Bronchial epithelial cell (primary cell): ENCODE data around the gene OR51B4. TPM values are rescaled to one million over a fixed set of nuclear protein-coding genes. Genes with fewer than 3 reads are reported as not detected.

Source experiments
- DNase-seq: peaks from one replicate; pipeline ENCODE4 v3.0.0-alpha.2; 2010; ENCODE audit warnings: low read depth
- FAIRE-seq: peaks from 2 replicates; lab custom pipeline; 2011; peaks lifted over from hg19 to GRCh38; lab: Jason Lieb, UNC
- H3K27me3 ChIP-seq: 2 replicates; pipeline ENCODE4 v1.5.1; 2011; ENCODE audit warnings: low read length; ENCODE audit not compliant: control insufficient read depth, insufficient read depth
- H3K36me3 ChIP-seq: 2 replicates; pipeline ENCODE4 v1.5.1; 2011; ENCODE audit warnings: low read length; ENCODE audit not compliant: control insufficient read depth, insufficient read depth
- H3K4me3 ChIP-seq: 2 replicates; pipeline ENCODE4 v1.5.1; 2011; ENCODE audit warnings: mild to moderate bottlenecking, low read depth, low read length, control low read depth
- CTCF ChIP-seq: IDR thresholded peaks from 2 replicates; pipeline ENCODE4 v1.5.1; 2011; ENCODE audit warnings: mild to moderate bottlenecking, moderate library complexity, low read length, control low read depth, inconsistent platforms; ENCODE audit not compliant: insufficient read depth, severe bottlenecking
- total RNA-seq: library from RNA; depleted of rRNA; stranded (reverse); fragments of >200 nt; gene quantifications from 2 replicates; pipeline ENCODE4 v1.2.1, GENCODE V29; 2014

The OR51B4 gene
- total RNA-seq, 1 donor from 2014 or later = not detected

GRCh38 chr11:5252919-5253265 lies 48.9 kb downstream of the OR51B4 start:
- Histone ChIP-seq H3K27me3 (no peaks in the 10 kb centered on the region), H3K36me3 (no peaks in the 10 kb centered on the region), H3K4me3 (no peak overlapping the region)
- DNase-seq = no peak
- FAIRE-seq = no peak
- no peak for TF ChIP-seq CTCF

- Histone ChIP-seq H3K4me3 (no peak overlapping the region), H3K27me3 (no peaks in the 10 kb centered on the region), H3K36me3 (no peaks in the 10 kb centered on the region)
- DNase-seq = no peak
- no peak for FAIRE-seq
- no peak for TF ChIP-seq CTCF
Measured at GRCh38 chr11:5252192-5252918, 49.4 kb downstream of the OR51B4 start.

- DNase-seq = no peak
- no peaks in the 10 kb centered on the region for H3K27me3 ChIP-seq
- TF ChIP-seq CTCF = no peak
- no peak overlapping the region for H3K4me3 ChIP-seq
- no peak for FAIRE-seq
- H3K36me3 ChIP-seq = no peaks in the 10 kb centered on the region
Measured at GRCh38 chr11:5251746-5252145, 50.0 kb downstream of the OR51B4 start.

Other genes with a start within 250 kb of the OR51B4 start
- gene OR52E2, start 242.3 kb downstream of the OR51B4 start, total RNA-seq = not detected in 2 replicates
- not detected in 2 replicates for gene OR52E1, start 232.4 kb downstream of the OR51B4 start, total RNA-seq
- gene OR52A5, start 163.6 kb downstream of the OR51B4 start, total RNA-seq = not detected in 2 replicates
- not detected in 2 replicates for gene OR52A1, start 147.2 kb downstream of the OR51B4 start, total RNA-seq
- not detected in 2 replicates for gene OR51V1, start 101.3 kb downstream of the OR51B4 start, total RNA-seq
- not detected in 2 replicates for gene HBB, start 74.9 kb downstream of the OR51B4 start, total RNA-seq
- not detected in 2 replicates for gene HBD, start 67.5 kb downstream of the OR51B4 start, total RNA-seq
- gene HBG1, start 52.1 kb downstream of the OR51B4 start, total RNA-seq = not detected in 2 replicates
- not detected in 2 replicates for gene HBG2, start 47.2 kb downstream of the OR51B4 start, total RNA-seq
- not detected in 2 replicates for gene HBE1, start 32.0 kb downstream of the OR51B4 start, total RNA-seq
- not detected in 2 replicates for gene OR51B2, start 22.4 kb upstream of the OR51B4 start, total RNA-seq
- not detected in 2 replicates for gene OR51B5, start 41.6 kb upstream of the OR51B4 start, total RNA-seq
- not detected in 2 replicates for gene OR51B6, start 49.6 kb upstream of the OR51B4 start, total RNA-seq
- not detected in 2 replicates for gene OR51M1, start 81.9 kb upstream of the OR51B4 start, total RNA-seq
- not detected in 2 replicates for gene OR51Q1, start 120.2 kb upstream of the OR51B4 start, total RNA-seq
- gene OR51I1, start 139.6 kb upstream of the OR51B4 start, total RNA-seq = not detected in 2 replicates
- not detected in 2 replicates for gene OR51I2, start 147.4 kb upstream of the OR51B4 start, total RNA-seq
- not detected in 2 replicates for gene OR52D1, start 186.7 kb upstream of the OR51B4 start, total RNA-seq
- 0.13 TPM in 1 of 2 replicates, not detected in the other for gene UBQLN3, start 208.0 kb upstream of the OR51B4 start, total RNA-seq
- gene UBQLNL, start 214.8 kb upstream of the OR51B4 start, total RNA-seq = under 0.01 TPM in 1 of 2 replicates, not detected in the other
- gene OR52H1, start 246.6 kb upstream of the OR51B4 start, total RNA-seq = 0.38 TPM in 1 of 2 replicates, not detected in the other